H9 (cell line): ENCODE data around the gene LTB4R. TPM values are rescaled to one million over a fixed set of nuclear protein-coding genes. Genes with fewer than 3 reads are reported as not detected.

Experiments used
- DNase-seq: peaks from one replicate; pipeline ENCODE4 v3.0.0-alpha.2; 2017
- H2AFZ ChIP-seq: one replicate; pipeline ENCODE4 v1.6.1; 2013; ENCODE audit warnings: mild to moderate bottlenecking, low read length, control low read depth, moderate library complexity
- H2AK5ac ChIP-seq: 2 replicates; pipeline ENCODE4 v1.6.1; 2013; ENCODE audit warnings: low read length, control low read depth, mixed read lengths; ENCODE audit not compliant: insufficient read length
- H2BK120ac ChIP-seq: one replicate; pipeline ENCODE4 v1.6.1; 2013; ENCODE audit warnings: low read depth, mild to moderate bottlenecking, low read length, control low read depth, inconsistent platforms; ENCODE audit not compliant: poor library complexity, severe bottlenecking
- H2BK12ac ChIP-seq: 2 replicates; pipeline ENCODE4 v1.6.1; 2013; ENCODE audit warnings: low read length, control low read depth, mixed read lengths, low read depth; ENCODE audit not compliant: insufficient read length
- H2BK15ac ChIP-seq: 2 replicates; pipeline ENCODE4 v1.6.1; 2013; ENCODE audit warnings: low read depth, low read length, control low read depth
- H2BK20ac ChIP-seq: one replicate; pipeline ENCODE4 v1.6.1; 2013; ENCODE audit warnings: low read depth, mild to moderate bottlenecking, low read length, control low read depth, inconsistent platforms; ENCODE audit not compliant: poor library complexity, severe bottlenecking
- H2BK5ac ChIP-seq: 2 replicates; pipeline ENCODE4 v1.6.1; 2013; ENCODE audit warnings: low read length, control low read depth, mixed read lengths; ENCODE audit not compliant: insufficient read length
- H3K14ac ChIP-seq: 2 replicates; pipeline ENCODE4 v1.6.1; 2013; ENCODE audit warnings: low read length, control low read depth; ENCODE audit not compliant: insufficient read depth
- H3K18ac ChIP-seq: 2 replicates; pipeline ENCODE4 v1.6.1; 2013; ENCODE audit warnings: low read depth, mild to moderate bottlenecking, mixed read lengths, low read length, control low read depth; ENCODE audit not compliant: insufficient read length
- H3K23ac ChIP-seq: 2 replicates; pipeline ENCODE4 v1.6.1; 2013; ENCODE audit warnings: low read length, control low read depth, mixed read lengths, low read depth; ENCODE audit not compliant: insufficient read length
- H3K23me2 ChIP-seq: 2 replicates; pipeline ENCODE4 v1.6.1; 2013; ENCODE audit warnings: low read depth, mild to moderate bottlenecking, mixed read lengths, low read length, control low read depth; ENCODE audit not compliant: insufficient read length, poor library complexity, severe bottlenecking
- H3K27ac ChIP-seq: 2 replicates; pipeline ENCODE4 v1.5.1; 2013; ENCODE audit warnings: low read length, control low read depth, mixed read lengths, low read depth; ENCODE audit not compliant: insufficient read length
- H3K27me3 ChIP-seq: 2 replicates; pipeline ENCODE4 v1.6.1; 2013; ENCODE audit warnings: low read length, control low read depth, inconsistent platforms; ENCODE audit not compliant: insufficient read depth
- H3K4ac ChIP-seq: 2 replicates; pipeline ENCODE4 v1.6.1; 2013; ENCODE audit warnings: low read depth, mild to moderate bottlenecking, control low read depth, inconsistent platforms, low read length, moderate library complexity
- H3K4me1 ChIP-seq: 2 replicates; pipeline ENCODE4 v1.6.1; 2013; ENCODE audit warnings: low read length, control low read depth, inconsistent platforms; ENCODE audit not compliant: insufficient read depth
- H3K4me2 ChIP-seq: 2 replicates; pipeline ENCODE4 v1.6.1; 2013; ENCODE audit warnings: low read length, control low read depth, mixed read lengths; ENCODE audit not compliant: insufficient read length, insufficient read depth
- H3K56ac ChIP-seq: 2 replicates; pipeline ENCODE4 v1.6.1; 2013; ENCODE audit warnings: low read depth, mild to moderate bottlenecking, mixed read lengths, low read length, control low read depth; ENCODE audit not compliant: insufficient read length
- H3K79me1 ChIP-seq: 2 replicates; pipeline ENCODE4 v1.6.1; 2013; ENCODE audit warnings: low read depth, mild to moderate bottlenecking, moderate library complexity, low read length, control low read depth, inconsistent platforms; ENCODE audit not compliant: insufficient read depth, poor library complexity, severe bottlenecking
- H3K79me2 ChIP-seq: 2 replicates; pipeline ENCODE4 v1.6.1; 2013; ENCODE audit warnings: low read length, control low read depth, inconsistent platforms; ENCODE audit not compliant: insufficient read depth
- H3K9ac ChIP-seq: 2 replicates; pipeline ENCODE4 v1.6.1; 2013; ENCODE audit warnings: low read length, control low read depth, mixed read lengths; ENCODE audit not compliant: insufficient read length; ENCODE audit errors: extremely low read depth
- H3K9me3 ChIP-seq: one replicate; pipeline ENCODE4 v1.6.1; 2013; ENCODE audit warnings: low read depth, low read length, inconsistent platforms; ENCODE audit not compliant: control insufficient read depth
- H3T11ph ChIP-seq: one replicate; pipeline ENCODE4 v1.6.1; 2013; ENCODE audit warnings: mild to moderate bottlenecking, low read length, control low read depth, inconsistent platforms
- H4K20me1 ChIP-seq: one replicate; pipeline ENCODE4 v1.6.1; 2013; ENCODE audit not compliant: control insufficient read depth, insufficient read length, insufficient read depth
- H4K5ac ChIP-seq: 2 replicates; pipeline ENCODE4 v1.6.1; 2013; ENCODE audit warnings: low read depth, mild to moderate bottlenecking, mixed read lengths, low read length, control low read depth; ENCODE audit not compliant: insufficient read length
- H4K8ac ChIP-seq: replicated peaks from 2 replicates; pipeline ENCODE4 v1.6.1; 2013; ENCODE audit warnings: low read length, control low read depth, mixed read lengths, low read depth; ENCODE audit not compliant: insufficient read length
- H4K91ac ChIP-seq: 2 replicates; pipeline ENCODE4 v1.6.1; 2013; ENCODE audit warnings: low read depth, mild to moderate bottlenecking, moderate library complexity, mixed read lengths, low read length, control low read depth; ENCODE audit not compliant: insufficient read length
- H3K27ac Mint-ChIP-seq, 3 experiments: 2 replicates in 2 of 3; 3 replicates in 1 of 3; pipeline ENCODE4 v1.8.0; 2020 to 2021; ENCODE audit warnings: mixed read lengths in 3 of 3, mild to moderate bottlenecking in 1 of 3, moderate library complexity in 1 of 3
- H3K27me3 Mint-ChIP-seq: 2 replicates; pipeline ENCODE4 v1.8.0; 2021; ENCODE audit warnings: low read depth, mild to moderate bottlenecking, moderate library complexity, mixed read lengths
- H3K36me3 Mint-ChIP-seq, 3 experiments: 2 replicates in 2 of 3; 3 replicates in 1 of 3; pipeline ENCODE4 v1.8.0; 2020 to 2021; ENCODE audit warnings: low read depth in 3 of 3, mixed read lengths in 3 of 3; ENCODE audit not compliant: insufficient read depth in 1 of 3
- H3K4me1 Mint-ChIP-seq, 2 experiments: 2 replicates each; pipeline ENCODE4 v1.8.0; 2020; ENCODE audit warnings: mixed read lengths in 2 of 2
- H3K4me3 Mint-ChIP-seq, 2 experiments: 2 replicates in 1 of 2; 3 replicates in 1 of 2; pipeline ENCODE4 v1.8.0; 2020 to 2021; ENCODE audit warnings: mild to moderate bottlenecking in 2 of 2, mixed read lengths in 2 of 2, moderate library complexity in 1 of 2
- H3K9me3 Mint-ChIP-seq, 2 experiments: 2 replicates in 1 of 2; 3 replicates in 1 of 2; pipeline ENCODE4 v1.8.0; 2020; ENCODE audit warnings: mild to moderate bottlenecking in 2 of 2, mixed read lengths in 2 of 2, moderate library complexity in 1 of 2
- WGBS: extraction: QIAGEN DNeasy Blood & Tissue Kit; methylation state at CpG from one replicate; pipeline ENCODE4 v1.1.7; 2013; ENCODE audit warnings: missing lambda C conversion rate, low lambda C conversion rate, mixed read lengths; ENCODE audit not compliant: insufficient read length; ENCODE audit errors: extremely low coverage; 5-methylcytosine and 5-hydroxymethylcytosine counted together
- total RNA-seq: library from RNA; stranded (reverse); gene quantifications from 2 replicates; pipeline ENCODE4 v1.2.1, GENCODE V29; 2021
- TF ChIP-seq, protein P1 (sequence below): fragments of 200-600 bp; sonication (generic); conservative IDR thresholded peaks from 3 replicates; pipeline ENCODE4 v1.8.0; 2021; ENCODE audit warnings: antibody characterized with exemption, mild to moderate bottlenecking

LTB4R gene
- total RNA-seq, 1 experiment from 2014 or later, result 8.9 TPM

DNA sequence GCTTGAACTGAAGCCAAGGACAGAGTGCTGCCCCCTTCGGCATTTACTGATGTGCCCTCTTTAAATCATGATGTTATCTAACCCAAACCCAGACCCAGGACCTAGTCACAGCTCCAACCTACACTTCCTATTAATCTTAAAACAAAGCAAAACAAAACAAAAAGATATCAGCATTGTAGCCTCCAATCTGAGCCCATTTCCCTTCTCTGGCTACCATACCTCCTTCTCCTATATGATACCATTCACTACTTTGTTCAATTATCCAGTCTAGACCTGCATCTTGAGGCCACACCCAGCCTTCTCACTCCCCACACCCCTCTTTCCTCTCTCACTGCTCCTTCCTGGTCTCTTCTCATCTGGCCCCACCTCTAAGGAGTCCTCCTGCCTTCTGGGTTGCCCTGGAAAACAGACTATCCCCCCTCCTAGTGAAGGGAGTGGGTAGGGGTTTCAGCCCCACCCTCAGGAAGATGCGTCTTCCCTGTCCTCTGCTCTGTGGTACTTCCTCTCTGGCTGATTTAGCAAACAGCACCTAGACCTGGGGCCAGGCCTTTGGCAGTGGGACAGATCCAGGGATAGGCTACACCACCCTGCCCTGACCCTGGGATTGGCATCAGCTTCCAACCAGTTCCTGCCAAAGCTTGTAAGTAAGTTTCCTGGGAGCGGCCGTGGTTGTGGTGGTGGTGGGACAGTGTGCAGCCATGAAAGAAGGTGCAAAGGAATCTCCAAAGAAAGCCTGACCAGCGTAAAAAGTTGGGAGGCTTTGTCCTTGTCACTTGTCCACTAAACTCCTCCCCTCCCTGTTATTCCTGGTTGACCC is 3.3 kb downstream of the LTB4R start:
- no peak overlapping the region for H3K14ac ChIP-seq
- H3K27me3 ChIP-seq, result peaks cover 2% of the 10 kb centered on the region; the same call in 1 of the 2 replicates
- H2BK120ac ChIP-seq, result no peak overlapping the region
- no peak overlapping the region for H3K4me2 ChIP-seq
- no peak overlapping the region for H4K5ac ChIP-seq
- H2BK20ac ChIP-seq, result no peak overlapping the region
- no peaks in the 10 kb centered on the region for H4K20me1 ChIP-seq
- H3K18ac ChIP-seq, result no peak overlapping the region
- H3K56ac ChIP-seq, result no peak overlapping the region
- H3K27ac ChIP-seq, result no peak overlapping the region
- Mint-ChIP-seq H3K27me3 (peaks cover 37% of the 10 kb centered on the region), H3K4me1 (no peaks in the 10 kb centered on the region), H3K36me3 (peaks cover 3 to 9% (median 5%) of the 10 kb centered on the region in 3 experiments; a peak in 5 of 7 replicates), H3K27ac (no peak overlapping the region), H3K4me3 (no peak overlapping the region), H3K9me3 (no peaks in the 10 kb centered on the region)
- H2BK15ac ChIP-seq, result no peak overlapping the region
- H2AFZ ChIP-seq, result no peak overlapping the region
- no peak overlapping the region for H3K9ac ChIP-seq
- no peak overlapping the region for H3K23ac ChIP-seq
- no peak overlapping the region for H4K91ac ChIP-seq
- no peak overlapping the region for H2AK5ac ChIP-seq
- WGBS, result no CpG with 5 or more reads among the region's 5 CpGs
- H3T11ph ChIP-seq, result no peak overlapping the region
- H2BK12ac ChIP-seq, result no peak overlapping the region
- no peak overlapping the region for H2BK5ac ChIP-seq
- no peaks in the 10 kb centered on the region for H3K79me1 ChIP-seq
- H3K79me2 ChIP-seq, result no peaks in the 10 kb centered on the region
- TF ChIP-seq, protein P1, sequence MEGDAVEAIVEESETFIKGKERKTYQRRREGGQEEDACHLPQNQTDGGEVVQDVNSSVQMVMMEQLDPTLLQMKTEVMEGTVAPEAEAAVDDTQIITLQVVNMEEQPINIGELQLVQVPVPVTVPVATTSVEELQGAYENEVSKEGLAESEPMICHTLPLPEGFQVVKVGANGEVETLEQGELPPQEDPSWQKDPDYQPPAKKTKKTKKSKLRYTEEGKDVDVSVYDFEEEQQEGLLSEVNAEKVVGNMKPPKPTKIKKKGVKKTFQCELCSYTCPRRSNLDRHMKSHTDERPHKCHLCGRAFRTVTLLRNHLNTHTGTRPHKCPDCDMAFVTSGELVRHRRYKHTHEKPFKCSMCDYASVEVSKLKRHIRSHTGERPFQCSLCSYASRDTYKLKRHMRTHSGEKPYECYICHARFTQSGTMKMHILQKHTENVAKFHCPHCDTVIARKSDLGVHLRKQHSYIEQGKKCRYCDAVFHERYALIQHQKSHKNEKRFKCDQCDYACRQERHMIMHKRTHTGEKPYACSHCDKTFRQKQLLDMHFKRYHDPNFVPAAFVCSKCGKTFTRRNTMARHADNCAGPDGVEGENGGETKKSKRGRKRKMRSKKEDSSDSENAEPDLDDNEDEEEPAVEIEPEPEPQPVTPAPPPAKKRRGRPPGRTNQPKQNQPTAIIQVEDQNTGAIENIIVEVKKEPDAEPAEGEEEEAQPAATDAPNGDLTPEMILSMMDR, result no peak
- DNase-seq, result no peak
- no peak overlapping the region for H3K4ac ChIP-seq
- H4K8ac ChIP-seq, result no peak overlapping the region
- H3K4me1 ChIP-seq, result no peaks in the 10 kb centered on the region
- H3K23me2 ChIP-seq, result no peaks in the 10 kb centered on the region
- H3K9me3 ChIP-seq, result no peaks in the 10 kb centered on the region
